B cell (primary cell): Measurements from ENCODE around the gene GPR150. TPM values are rescaled to one million over a fixed set of nuclear protein-coding genes. Genes with fewer than 3 reads are reported as not detected.
"Not testable (repeated sequence)": the region's sequence is repeated elsewhere in the genome, so short reads cannot be mapped to it uniquely, and the experiment has no call there.

ENCODE experiments used
- ATAC-seq: fragments of 200-7000 bp; cut with Tn5 transposase; one replicate; pipeline ENCODE4 v1.10.0; 2021; ENCODE audit warnings: low read depth, mild to moderate bottlenecking, moderate number of reproducible peaks, moderate library complexity
- CTCF ChIA-PET: fragments of 350-600 bp; sonication (Branson Sonifier 250); formaldehyde crosslinking; loops from one replicate; lab custom pipeline; 2021; ENCODE audit warnings: antibody characterized with exemption, inconsistent platforms; lab: Charles Lee
- POLR2A ChIA-PET: fragments of 350-600 bp; sonication (Branson Sonifier 250); formaldehyde crosslinking; loops from one replicate; lab custom pipeline; 2021; ENCODE audit warnings: antibody characterized with exemption; lab: Charles Lee
- DNase-seq: peaks from one replicate; pipeline ENCODE4 v3.0.0; 2013
- H2AFZ ChIP-seq: 2 replicates; pipeline ENCODE4 v1.6.1; 2012; ENCODE audit warnings: mild to moderate bottlenecking, low read depth, low read length; ENCODE audit not compliant: insufficient read depth, poor library complexity, severe bottlenecking
- H3K27ac ChIP-seq, 2 donors: 1 replicate in 1 of 2; 2 replicates in 1 of 2; pipeline ENCODE4 v1.5.1; 2012 to 2013; ENCODE audit warnings: low read length in 2 of 2, mild to moderate bottlenecking in 2 of 2, moderate library complexity in 1 of 2
- H3K27me3 ChIP-seq, 4 experiments: fragments of 200-600 bp in 1 of 4; sonication (generic) in 1 of 4; replicated peaks in 1 of 4; 1 replicate in 2 of 4; 2 replicates in 2 of 4; pipeline versions ENCODE4 v1.6.1 to v1.7.0; 2013 to 2016; ENCODE audit warnings: low read length in 3 of 4, mild to moderate bottlenecking in 2 of 4, mixed read lengths in 1 of 4, moderate library complexity in 1 of 4; ENCODE audit not compliant: insufficient read depth in 4 of 4, control insufficient read depth in 3 of 4; ENCODE audit errors: control extremely low read depth in 1 of 4
- H3K36me3 ChIP-seq, 2 experiments: replicated peaks in 1 of 2; 1 replicate in 1 of 2; 2 replicates in 1 of 2; pipeline versions ENCODE4 v1.6.1 to v1.7.1; 2013; ENCODE audit warnings: low read length in 1 of 2; ENCODE audit not compliant: insufficient read depth in 2 of 2, control insufficient read depth in 1 of 2; ENCODE audit errors: control extremely low read depth in 1 of 2, extremely low read depth in 1 of 2
- H3K4me1 ChIP-seq, 2 donors: fragments of 200-600 bp in 1 of 2; sonication (generic) in 1 of 2; 1 replicate in 1 of 2; 2 replicates in 1 of 2; pipeline versions ENCODE4 v1.5.1 to v1.6.1; 2013 to 2017; ENCODE audit warnings: low read length in 2 of 2; ENCODE audit not compliant: control insufficient read depth in 2 of 2, insufficient read depth in 2 of 2
- H3K4me2 ChIP-seq: replicated peaks from 2 replicates; pipeline ENCODE3; 2012; ENCODE audit warnings: mild to moderate bottlenecking, low read depth, low read length; ENCODE audit not compliant: poor library complexity, severe bottlenecking
- H3K4me3 ChIP-seq, 5 experiments: fragments of 200-600 bp in 1 of 5; sonication (generic) in 1 of 5; 1 replicate in 3 of 5; 2 replicates in 2 of 5; pipeline versions ENCODE4 v1.5.1 to v1.7.0; 2011 to 2016; ENCODE audit warnings: low read length in 4 of 5, mild to moderate bottlenecking in 4 of 5, low read depth in 2 of 5, control low read depth in 1 of 5, moderate library complexity in 1 of 5; ENCODE audit not compliant: insufficient read depth in 1 of 5; ENCODE audit errors: control extremely low read depth in 1 of 5, extremely low read depth in 1 of 5
- H3K79me2 ChIP-seq: fragments of 200-600 bp; sonication (generic); one replicate; pipeline ENCODE4 v1.6.0; 2016; ENCODE audit warnings: low read length; ENCODE audit not compliant: control insufficient read depth, insufficient read depth
- H3K9ac ChIP-seq: fragments of 200-600 bp; sonication (generic); 2 replicates; pipeline ENCODE4 v1.6.1; 2017; ENCODE audit warnings: mild to moderate bottlenecking, low read length, moderate library complexity
- H3K9me3 ChIP-seq, 3 donors: one replicate each; pipeline versions ENCODE4 v1.6.1 to v1.7.1; 2013; ENCODE audit warnings: low read length in 2 of 3; ENCODE audit not compliant: control insufficient read depth in 2 of 3, insufficient read depth in 1 of 3; ENCODE audit errors: control extremely low read depth in 1 of 3
- H4K20me1 ChIP-seq: 2 replicates; pipeline ENCODE4 v1.6.0; 2012; ENCODE audit warnings: mild to moderate bottlenecking, low read length; ENCODE audit not compliant: insufficient read depth, control insufficient read depth, poor library complexity, severe bottlenecking
- H3K27ac Mint-ChIP-seq: one replicate; pipeline ENCODE4 v1.8.0; 2021; ENCODE audit warnings: mixed read lengths
- H3K27me3 Mint-ChIP-seq: one replicate; pipeline ENCODE4 v1.8.0; 2021; ENCODE audit warnings: mixed read lengths
- H3K4me1 Mint-ChIP-seq: one replicate; pipeline ENCODE4 v1.8.0; 2021; ENCODE audit warnings: mixed read lengths
- H3K4me3 Mint-ChIP-seq: one replicate; pipeline ENCODE4 v1.8.0; 2021; ENCODE audit warnings: mixed read lengths
- H3K9me3 Mint-ChIP-seq: one replicate; pipeline ENCODE4 v1.8.0; 2022; ENCODE audit warnings: mixed read lengths; ENCODE audit not compliant: insufficient read depth
- CTCF ChIP-seq: fragments of 200-600 bp; IDR thresholded peaks from one replicate; pipeline ENCODE4 v1.8.0; 2022; ENCODE audit warnings: antibody characterized with exemption, mild to moderate bottlenecking
- EZH2 ChIP-seq: IDR thresholded peaks from 2 replicates; pipeline ENCODE4 v1.6.1; 2012; ENCODE audit warnings: borderline replicate concordance, low read depth, mild to moderate bottlenecking, moderate library complexity, low read length; ENCODE audit not compliant: insufficient read depth, poor library complexity, severe bottlenecking
- WGBS: methylation state at CpG from one replicate; pipeline ENCODE4 v1.1.5; 2013; ENCODE audit warnings: missing lambda C conversion rate; ENCODE audit not compliant: insufficient coverage; 5-methylcytosine and 5-hydroxymethylcytosine counted together
- intact Hi-C: fragments of 100-400 bp; cut with micrococcal nuclease; formaldehyde crosslinking; loops from one replicate; pipeline ENCODE4 v1.10.0; 2022
- polyA plus RNA-seq: library from polyadenylated mRNA; depleted of rRNA; stranded (reverse); fragments of >200 nt; gene quantifications from 2 replicates; pipeline ENCODE4 v1.2.3, GENCODE V29; 2012
- total RNA-seq, 2 donors: library from RNA; stranded (reverse); fragments of 120-200 nt in 1 of 2; gene quantifications; 1 replicate in 1 of 2; 2 replicates in 1 of 2; pipeline versions ENCODE4 v1.2.3 to v1.2.4, GENCODE V29; 2013 to 2022

GPR150 gene
- total and polyA plus RNA-seq, 2 donors (not counting 1 experiment from before 2014, with no cell fraction given), result 0.27 to 0.86 TPM

DNA sequence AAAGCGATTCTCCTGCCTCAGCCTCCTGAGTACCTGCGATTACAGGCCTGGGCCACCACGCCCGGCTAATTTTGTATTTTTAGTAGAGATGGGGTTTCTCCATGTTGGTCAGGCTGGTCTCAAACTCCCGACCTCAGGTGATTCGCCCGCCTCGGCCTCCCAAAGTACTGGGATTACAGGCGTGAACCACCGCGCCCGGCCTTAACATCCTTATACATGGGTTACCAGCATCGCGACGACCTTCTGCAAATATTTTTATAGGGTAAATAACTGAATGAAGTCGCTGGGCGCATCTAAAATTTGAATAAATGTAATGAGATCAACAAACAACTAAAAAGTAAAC lies 26.3 kb downstream of the GPR150 start:
- H3K4me1 Mint-ChIP-seq, result peaks cover 18% of the 10 kb centered on the region
- Histone ChIP-seq H3K4me2 (peak overlapping the region; percentile 74), H3K27ac (peak overlapping the region in 1 of 2 donors; percentile 68), H2AFZ (peak overlapping the region; percentile 87), H3K9ac (peak overlapping the region; percentile 75), H3K4me3 (peak overlapping the region in 4 of 5 experiments; percentile 69 to 87 (median 80)), H3K4me1 (peaks cover 14 to 20% of the 10 kb centered on the region in 2 donors)
- not testable (repeated sequence) for H3K27me3 ChIP-seq, H3K36me3 ChIP-seq, H3K9me3 Mint-ChIP-seq, DNase-seq, H3K27me3 Mint-ChIP-seq, H3K9me3 ChIP-seq, H4K20me1 ChIP-seq, H3K79me2 ChIP-seq, ATAC-seq
- peak overlapping the region; percentile 90 for H3K4me3 Mint-ChIP-seq
- POLR2A ChIA-PET, result interaction anchor here (0.9 to 1.6 kb wide), 6 partner anchors 14 to 198 kb away, joined by 3 to 12 read pairs (median 4); no protein-coding TSS in a partner anchor
- CTCF ChIA-PET, result interaction anchor here (0.8 to 7.7 kb wide), 13 partner anchors 13 to 1250 kb away, joined by 3 to 127 read pairs (median 5); partner anchors contain the start of genes ARSK, GLRX and SKIC3
- peak overlapping the region; percentile 93 for H3K27ac Mint-ChIP-seq
- intact Hi-C loops, result loop anchor here (1.0 to 10.0 kb wide), 6 partner anchors 25 to 1539 kb away; partner anchors contain the start of genes ARSK, CAST, ELL2 and RHOBTB3
- no CpG with 5 or more reads among the region's 17 CpGs for WGBS

DNA sequence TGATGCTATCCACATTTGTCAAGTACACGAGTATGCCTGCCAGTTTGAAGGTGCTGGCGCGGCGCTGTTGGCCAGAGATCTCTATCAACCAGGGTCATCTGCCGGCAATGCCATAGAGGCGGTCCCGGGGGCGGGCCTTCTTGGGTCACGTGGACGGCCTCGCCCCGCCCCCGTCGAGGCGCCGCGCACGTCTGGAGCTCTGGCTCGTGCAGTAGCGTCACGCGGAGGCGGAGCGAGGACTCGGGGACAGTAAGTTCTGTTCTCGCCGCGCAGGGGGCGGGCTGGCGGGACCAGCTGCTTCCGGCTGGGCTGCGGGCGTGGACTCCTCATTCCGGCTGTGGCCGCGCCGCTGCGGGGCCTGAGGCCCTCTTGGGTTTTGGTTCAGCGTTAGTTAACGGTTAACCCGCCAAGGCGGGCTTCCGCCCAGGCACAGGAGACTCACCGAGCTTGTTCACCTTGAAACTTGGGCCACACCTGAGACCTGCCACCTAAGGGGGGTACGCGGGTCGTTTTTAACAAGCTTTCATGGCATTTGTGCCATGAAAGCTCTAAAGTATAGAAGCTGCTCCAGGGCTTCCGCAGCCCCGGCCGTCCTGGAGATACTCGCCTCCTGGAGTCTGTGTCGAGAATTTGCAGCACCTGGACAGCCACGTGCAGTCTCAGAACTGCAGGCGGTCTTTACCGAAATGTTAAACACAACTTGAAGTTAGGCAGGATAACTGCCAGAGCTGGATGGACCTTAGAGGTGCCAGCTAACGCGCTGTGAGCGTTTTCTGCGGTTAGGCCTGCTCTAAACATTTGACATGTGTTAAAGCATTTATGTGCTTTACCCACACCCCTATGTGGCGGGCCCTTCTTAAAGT lies 26.9 kb downstream of the GPR150 start, which contains the start of gene RFESD:
RFESD (plus strand) TSS at position 209 of the 863 bp plus-strand sequence. CDS start 5,495 bp downstream, outside the sequence.
- H3K4me1 ChIP-seq, result peaks cover 14 to 20% of the 10 kb centered on the region in 2 donors
- ChIA-PET POLR2A (interaction anchor here (0.7 to 1.6 kb wide), 8 partner anchors 15 to 201 kb away, joined by 3 to 12 read pairs (median 4); no protein-coding TSS in a partner anchor), CTCF (interaction anchor here (0.6 to 7.7 kb wide), 17 partner anchors 13 to 1536 kb away, joined by 3 to 127 read pairs (median 5); partner anchors contain the start of genes ARSK, GLRX, RIOK2 and SKIC3)
- H3K4me2 ChIP-seq, result peak within 1 kb of the TSS; percentile 74
- peak within 1 kb of the TSS; percentile 56 to 87 (median 80) for H3K4me3 ChIP-seq
- no peaks in the 10 kb centered on the region for H4K20me1 ChIP-seq
- Mint-ChIP-seq H3K4me3 (peak within 1 kb of the TSS; percentile 90), H3K4me1 (peaks cover 18% of the 10 kb centered on the region), H3K27me3 (no peaks in the 10 kb centered on the region), H3K27ac (peak within 1 kb of the TSS; percentile 93), H3K9me3 (no peaks in the 10 kb centered on the region)
- TF ChIP-seq EZH2, result no peak
- TF ChIP-seq CTCF, result peak; percentile 28
- intact Hi-C loops, result loop anchor here (1.0 to 10.0 kb wide), 6 partner anchors 25 to 1538 kb away; partner anchors contain the start of genes ARSK, CAST, ELL2 and RHOBTB3
- ATAC-seq (peak; percentile 97), DNase-seq (peak; percentile 95)
- no peaks in the 10 kb centered on the region for H3K27me3 ChIP-seq
- no peaks in the 10 kb centered on the region for H3K79me2 ChIP-seq
- peak within 1 kb of the TSS; percentile 75 for H3K9ac ChIP-seq
- peak within 1 kb of the TSS; percentile 68 to 75 for H3K27ac ChIP-seq
- WGBS, result 1% methylated on average over 60 of the region's 60 CpGs
- peaks cover 0 to 6% (median 0%) of the 10 kb centered on the region in 3 donors for H3K9me3 ChIP-seq
- peak within 1 kb of the TSS; percentile 87 for H2AFZ ChIP-seq
- H3K36me3 ChIP-seq, result no peaks in the 10 kb centered on the region
